ENCODE measurements around the gene HYAL3. TPM values are rescaled to one million over a fixed set of nuclear protein-coding genes. Genes with fewer than 3 reads are reported as not detected.

Gene HYAL3
- total RNA-seq, 1 donor from 2014 or later, result 2.7 TPM

DNA sequence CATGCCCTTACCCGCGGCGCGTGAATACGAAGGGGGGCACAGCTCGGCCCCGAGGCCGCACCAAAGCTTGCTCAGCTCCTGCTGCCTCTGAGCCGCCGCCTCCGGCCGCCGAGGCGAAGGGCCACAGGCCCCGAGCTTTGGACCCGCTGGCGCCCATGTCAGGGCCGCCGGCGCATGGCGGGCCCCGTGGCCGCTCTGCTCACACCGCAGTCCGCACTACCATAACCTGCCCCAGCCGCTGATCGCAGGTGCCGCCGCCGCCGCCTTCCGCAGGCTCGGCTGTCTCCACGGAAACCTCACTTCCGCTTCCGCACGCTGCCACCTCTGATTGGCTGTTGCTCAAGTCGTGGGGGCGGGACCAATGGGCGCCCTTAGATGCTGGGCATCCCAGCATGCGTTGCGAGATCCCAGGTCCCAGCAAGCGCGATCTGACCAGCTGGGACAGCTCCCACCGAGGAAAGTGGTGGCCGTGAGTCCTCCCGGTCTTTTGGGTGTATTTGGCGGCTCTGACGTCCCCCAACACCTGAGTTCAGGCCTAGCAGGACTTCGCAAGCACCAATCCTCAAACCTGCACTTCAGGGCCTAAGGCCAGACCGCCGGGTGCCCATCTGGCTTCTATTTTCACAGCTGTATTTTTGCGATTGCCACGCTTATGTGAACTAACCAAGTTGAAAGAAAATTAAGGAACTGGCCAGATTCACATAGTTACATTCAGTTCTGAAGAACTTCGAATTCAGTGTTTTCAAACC, 28.9 kb upstream of the HYAL3 start, which contains the start of gene TUSC2:
Gene TUSC2 (minus strand): TSS at position 281 of the 749 bp plus-strand sequence. CDS start 124 bp downstream, at position 157.
- peak; percentile 90 for DNase-seq

GRCh38 chr3:50327129-50327528, 27.9 kb upstream of the HYAL3 start:
- DNase-seq, result no peak

DNA sequence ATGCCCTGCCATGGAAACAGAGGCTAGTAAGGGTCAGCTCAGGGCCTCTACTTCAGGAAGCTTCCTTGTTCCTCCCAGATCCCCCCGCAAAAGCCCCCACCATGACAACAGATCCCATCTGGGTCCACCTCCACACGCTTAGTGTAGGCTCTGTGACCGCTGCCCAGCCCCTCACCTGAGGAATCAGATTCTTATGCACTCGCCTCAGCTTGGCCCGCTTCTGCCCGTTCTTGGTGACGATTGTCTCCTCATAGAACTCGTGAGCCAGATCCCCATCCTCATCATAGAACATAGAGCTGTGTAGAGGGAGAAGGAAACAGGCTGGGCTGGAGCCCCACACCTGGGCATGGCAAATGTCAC, 27.0 kb upstream of the HYAL3 start:
- DNase-seq, result no peak

DNA sequence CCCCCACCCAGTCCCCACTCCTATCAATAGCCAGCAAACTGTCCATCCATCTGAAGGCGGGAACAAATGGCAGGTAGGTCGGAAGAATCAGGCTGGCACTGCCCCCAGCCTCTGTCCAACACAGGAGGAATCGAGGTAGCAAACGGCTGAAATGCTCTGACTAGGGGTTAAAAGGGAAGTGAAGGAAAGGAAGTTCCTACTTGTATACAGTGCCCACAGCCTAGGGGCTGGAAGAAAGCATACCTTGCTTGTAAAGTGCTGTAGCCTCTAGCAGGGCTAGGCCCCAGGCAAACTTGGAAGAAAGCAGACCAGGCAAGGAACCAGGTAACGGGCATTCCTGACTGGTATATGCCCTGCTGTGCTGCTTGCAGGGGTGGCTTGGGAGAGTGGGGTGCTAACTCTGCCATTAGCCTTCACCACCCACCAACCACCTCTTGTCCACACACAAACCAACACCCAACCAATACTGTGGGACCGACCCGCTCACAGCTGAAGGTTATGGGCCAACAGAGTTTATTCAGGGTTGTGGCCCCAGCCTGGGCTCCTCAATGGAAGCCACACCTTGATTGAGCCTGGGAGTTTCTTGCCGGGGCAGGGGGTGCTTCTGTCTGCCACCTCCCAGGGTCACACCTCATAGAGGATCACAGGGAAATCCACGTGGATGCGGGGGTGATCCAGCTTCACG, 26.4 kb upstream of the HYAL3 start:
- no peak for DNase-seq

DNA sequence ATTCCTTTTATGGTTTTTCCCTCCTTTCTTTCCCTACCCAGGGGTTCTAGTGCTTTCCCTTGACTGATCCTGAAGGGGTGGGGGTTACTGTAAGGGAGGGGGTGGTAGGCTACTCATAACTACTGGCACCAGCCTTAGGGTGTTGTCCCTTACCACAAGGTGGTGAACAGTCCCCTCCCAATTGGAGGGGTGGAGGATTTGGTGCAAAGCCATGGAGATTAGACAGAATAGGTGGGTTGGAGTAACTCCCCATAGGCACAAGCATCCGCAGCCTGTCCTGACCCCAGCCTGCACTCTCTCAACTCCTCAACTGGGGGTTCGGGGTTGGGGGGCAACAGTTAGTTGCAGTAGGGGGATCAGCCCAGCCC, 25.9 kb upstream of the HYAL3 start:
- DNase-seq, result no peak

DNA sequence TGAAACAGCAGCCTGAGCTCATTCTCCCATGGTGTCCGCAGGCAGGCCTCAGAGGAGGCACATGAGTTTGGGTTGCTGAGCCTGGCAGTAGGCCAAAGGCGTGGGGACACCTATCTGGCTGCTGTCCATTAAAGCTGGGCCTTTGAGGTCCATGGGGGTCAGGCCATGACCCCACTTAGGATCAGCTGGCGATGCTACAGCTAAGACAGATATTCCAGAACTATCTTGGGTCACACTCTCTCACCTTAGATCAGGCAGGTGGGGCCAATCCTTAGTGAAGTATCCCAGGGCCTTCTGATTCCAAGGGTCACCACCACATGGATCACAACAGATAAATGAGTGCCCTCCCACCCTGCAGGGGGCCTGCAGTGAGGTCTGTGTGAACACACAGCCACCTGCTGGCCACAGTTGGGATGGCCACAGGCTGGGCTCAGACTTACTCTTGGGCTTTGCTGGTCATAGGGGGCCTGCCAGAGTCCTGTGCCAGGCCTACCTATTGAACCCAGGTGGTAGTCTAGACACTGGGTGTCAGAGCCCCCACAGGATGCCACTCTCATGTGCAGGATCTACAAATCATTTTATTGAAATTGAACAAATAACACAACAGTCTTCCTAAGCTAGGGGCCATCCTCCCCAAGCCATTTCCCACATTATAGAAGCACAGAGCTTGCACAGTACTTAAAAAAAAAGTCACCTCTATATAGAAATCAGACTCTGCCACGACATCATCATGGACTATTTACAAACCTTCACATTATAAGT, 25.3 kb upstream of the HYAL3 start:
- no peak for DNase-seq

DNA sequence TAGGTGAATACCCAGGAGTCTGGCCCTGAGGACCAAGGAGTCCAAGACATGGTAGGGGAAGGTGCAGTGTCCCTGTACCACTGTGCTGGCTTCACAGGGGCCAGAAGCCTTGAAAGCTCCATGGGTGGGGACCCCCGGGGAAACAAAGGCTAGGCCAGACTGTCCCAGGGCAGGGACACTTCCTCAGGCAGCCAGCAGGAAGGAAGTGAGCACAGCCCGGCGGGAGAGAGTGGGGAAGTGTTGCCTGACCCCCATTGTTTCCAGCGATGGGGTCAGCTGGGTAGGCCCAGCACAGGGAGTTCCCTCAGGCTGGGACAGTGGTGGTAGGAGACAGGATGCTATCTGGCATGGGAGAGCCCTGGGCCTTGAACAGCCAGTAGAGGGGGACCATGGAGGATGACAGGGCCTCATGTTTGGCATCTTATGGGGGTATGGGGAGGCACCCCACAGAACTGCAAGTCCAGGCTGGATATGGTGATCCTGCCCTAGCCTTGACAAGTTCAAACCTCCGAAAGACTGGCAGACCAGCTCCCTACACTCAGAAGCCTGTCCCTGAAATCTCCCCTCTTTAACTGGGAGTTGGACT, 24.5 kb upstream of the HYAL3 start:
- peak; percentile 23 for DNase-seq

DNA sequence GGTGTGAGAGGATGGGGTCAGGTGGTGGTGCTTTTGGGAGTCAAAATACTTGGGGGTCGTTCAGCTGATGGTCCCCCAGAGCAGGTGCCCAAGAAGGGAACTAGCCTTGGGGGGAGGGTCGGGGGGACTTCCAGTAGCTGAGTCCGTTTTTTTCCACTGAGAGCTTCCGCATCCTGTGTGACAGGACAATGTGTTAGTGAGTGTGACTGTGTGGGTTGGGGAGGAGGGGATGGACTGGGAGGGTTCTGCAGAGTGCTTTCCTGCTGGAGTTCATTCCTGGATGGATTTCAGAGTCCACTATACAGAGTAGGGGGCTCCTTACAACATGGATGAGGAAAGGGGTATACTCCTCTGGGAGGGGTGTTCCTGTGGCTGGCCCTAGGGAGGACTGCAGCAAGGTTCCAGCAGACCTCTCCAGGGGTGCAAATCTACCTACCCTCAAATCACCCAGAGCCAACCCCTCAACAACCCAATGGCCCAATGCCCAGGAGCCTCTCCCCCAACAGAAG, 23.9 kb upstream of the HYAL3 start:
- peak; percentile 49 for DNase-seq

GRCh38 chr3:50322386-50323091, 23.3 kb upstream of the HYAL3 start, which contains the start of gene HYAL2:
Gene HYAL2, minus strand, starts transcription at chr3:50322745. Its CDS starts 2,256 bp downstream, at chr3:50320489.
- peak; percentile 49 for DNase-seq

DNA sequence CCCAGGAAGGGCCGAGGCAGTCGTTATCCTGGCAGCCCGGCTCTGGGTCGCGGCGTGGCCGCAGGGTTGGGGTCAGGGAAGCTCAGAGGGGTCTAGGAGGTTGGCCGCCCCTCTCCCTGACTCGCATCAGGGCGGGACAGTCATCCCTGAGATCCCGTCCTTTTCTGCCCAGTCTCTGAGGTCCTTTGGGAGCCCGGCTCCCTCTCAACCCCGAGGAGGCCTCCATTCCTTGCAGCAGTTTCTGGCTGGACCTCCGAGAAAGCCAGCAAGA, 22.8 kb upstream of the HYAL3 start:
- no peak for DNase-seq

DNA sequence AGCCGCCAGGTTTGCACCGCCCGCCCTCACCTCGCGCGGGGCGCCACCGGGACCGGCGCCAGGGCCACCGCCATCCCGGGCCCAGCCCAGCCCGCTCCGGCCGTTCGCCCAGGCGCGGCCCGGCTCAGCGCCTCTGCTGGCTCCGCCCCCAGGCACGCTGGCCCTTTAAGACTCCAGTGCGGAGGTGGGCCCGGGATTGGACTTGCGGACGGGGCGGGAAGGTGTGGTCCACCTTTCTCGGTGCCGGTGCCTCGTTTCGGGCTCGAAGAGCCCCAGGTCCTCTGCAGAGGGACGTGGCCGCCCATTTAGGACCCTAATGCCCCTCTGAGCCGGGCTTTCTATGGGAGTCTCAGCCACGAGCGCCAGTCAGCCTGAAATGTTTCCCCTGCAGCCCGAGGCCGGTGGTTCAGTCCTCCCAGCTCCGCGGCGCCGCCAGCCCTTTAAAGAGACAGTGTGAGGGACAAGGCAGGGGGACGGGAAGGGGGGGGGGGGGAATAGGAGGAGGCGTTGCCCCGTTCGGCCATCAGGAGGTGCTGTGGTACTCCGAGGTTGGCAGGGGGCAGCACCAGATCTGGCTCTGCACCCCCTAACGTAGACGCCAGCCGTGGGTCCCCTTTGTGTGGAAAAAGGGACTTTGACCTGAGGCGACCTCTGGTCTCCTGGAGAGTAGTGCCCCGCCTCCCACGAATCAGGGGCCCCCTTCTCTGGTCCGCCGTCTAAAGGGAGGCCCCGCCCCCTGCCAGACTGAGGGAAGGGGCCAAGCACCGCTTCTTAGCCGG, 22.3 kb upstream of the HYAL3 start:
- peak; percentile 89 for DNase-seq

GRCh38 chr3:50320853-50321335, 21.7 kb upstream of the HYAL3 start:
- DNase-seq, result peak; percentile 58

- no peak for DNase-seq
These were observed 20.9 kb upstream of the HYAL3 start for GRCh38 chr3:50319894-50320625.

- no peak for DNase-seq
These were observed 20.1 kb upstream of the HYAL3 start for GRCh38 chr3:50319181-50319893.

DNA sequence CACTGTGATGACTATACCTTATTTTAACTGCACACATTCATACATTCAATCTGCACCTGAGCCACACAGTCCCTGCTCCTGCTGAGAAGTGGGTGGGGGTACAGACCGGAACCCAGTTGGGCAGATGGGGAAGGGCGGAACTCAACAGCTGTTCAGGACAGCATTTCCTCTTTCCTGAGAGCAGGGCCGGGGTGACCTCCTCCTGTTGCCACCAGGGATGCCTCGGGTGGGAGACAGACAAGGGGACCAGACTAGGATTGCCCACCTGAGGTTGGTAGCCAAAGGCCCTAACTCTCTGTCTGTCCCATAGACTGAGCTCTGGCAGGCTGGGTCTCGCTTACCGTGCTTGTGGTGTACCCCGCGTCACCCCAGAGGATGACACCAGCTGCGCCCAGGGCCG, 19.4 kb upstream of the HYAL3 start:
- no peak for DNase-seq

- DNase-seq, result no peak
These were observed 19.0 kb upstream of the HYAL3 start for GRCh38 chr3:50318163-50318562.

- DNase-seq, result no peak
These were observed 18.1 kb upstream of the HYAL3 start for GRCh38 chr3:50317300-50317699.

DNA sequence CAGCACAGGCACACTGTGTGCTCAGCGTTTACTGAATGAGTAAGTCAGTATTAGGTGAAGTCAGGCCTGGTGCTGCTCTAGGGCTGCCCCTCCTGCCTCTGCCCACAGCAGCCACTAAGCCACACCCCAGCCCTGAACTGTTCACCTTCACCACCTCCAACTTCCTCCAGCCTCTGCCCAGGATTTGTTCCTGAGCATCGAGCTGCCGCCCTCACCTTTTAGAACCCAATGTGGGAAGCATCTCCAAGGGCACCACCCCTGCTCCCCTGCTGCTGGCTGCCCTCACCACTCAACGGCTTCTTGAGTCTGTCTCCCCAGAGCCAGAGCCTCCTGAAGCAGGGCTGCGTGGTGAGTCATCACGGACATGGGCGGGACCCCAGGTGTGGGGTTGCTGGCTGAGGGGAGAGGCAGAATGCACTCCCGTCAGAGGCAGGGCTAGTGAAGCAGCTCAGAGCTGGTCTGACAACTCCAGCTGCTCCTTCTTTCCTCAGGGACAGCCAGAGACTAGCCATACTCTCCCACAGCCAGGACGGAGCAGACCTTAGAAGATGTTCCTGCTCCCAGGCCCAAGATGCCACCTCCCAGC, 17.5 kb upstream of the HYAL3 start:
- DNase-seq, result no peak

DNA sequence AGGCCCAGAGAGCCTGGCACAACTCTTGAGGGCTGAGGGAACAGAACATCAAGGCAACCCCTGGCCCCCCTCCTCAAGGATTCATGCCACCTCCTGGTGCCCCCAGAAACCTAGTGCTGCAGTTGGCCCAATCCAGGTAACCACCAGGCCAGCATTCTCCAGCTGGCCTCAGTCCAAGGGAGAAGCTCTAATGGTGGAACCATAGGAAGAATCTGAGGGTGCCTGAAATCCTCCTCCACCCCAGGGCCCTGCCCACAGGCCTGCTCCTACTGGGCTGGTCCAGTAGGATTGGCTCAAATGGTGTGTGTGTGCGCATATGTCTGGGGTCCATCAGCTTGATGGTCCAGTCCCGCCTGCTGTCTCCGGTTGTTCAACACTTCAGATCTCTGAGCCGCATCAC, 15.6 kb upstream of the HYAL3 start:
- no peak for DNase-seq
